T-helper 1 cell (primary cell): ENCODE data around the gene KIAA0408.
"Not testable (repeated sequence)": the region's sequence is repeated elsewhere in the genome, so short reads cannot be mapped to it uniquely, and the experiment has no call there.

Source experiments
- DNase-seq, 5 donors: peaks; one replicate each; pipeline ENCODE4 v3.0.0-alpha.2; 2012 to 2020

The KIAA0408 gene

GRCh38 chr6:127462376-127462775, 3.2 kb upstream of the KIAA0408 start:
- no peak for DNase-seq

GRCh38 chr6:127460465-127460864, 1.3 kb upstream of the KIAA0408 start:
- peak in 1 of 5 donors; percentile 20 for DNase-seq

- no peak for DNase-seq
Measured at GRCh38 chr6:127458817-127459216, 372 bp downstream of the KIAA0408 start.

- no peak for DNase-seq
Measured at GRCh38 chr6:127458222-127458621, 967 bp downstream of the KIAA0408 start.

GRCh38 chr6:127457456-127458064, 1.6 kb downstream of the KIAA0408 start:
- no peak for DNase-seq

- no peak for DNase-seq
Measured at GRCh38 chr6:127456465-127456864, 2.7 kb downstream of the KIAA0408 start.

GRCh38 chr6:127453845-127454619, 5.2 kb downstream of the KIAA0408 start:
- DNase-seq, result no peak

GRCh38 chr6:127452803-127453202, 6.4 kb downstream of the KIAA0408 start:
- DNase-seq, result no peak

GRCh38 chr6:127451388-127451787, 7.8 kb downstream of the KIAA0408 start:
- DNase-seq, result no peak

- DNase-seq, result no peak
Measured at GRCh38 chr6:127447780-127448179, 11.4 kb downstream of the KIAA0408 start.

- DNase-seq, result no peak
Measured at GRCh38 chr6:127446356-127446755, 12.8 kb downstream of the KIAA0408 start.

- DNase-seq, result no peak
Measured at GRCh38 chr6:127441881-127442280, 17.3 kb downstream of the KIAA0408 start.

- no peak for DNase-seq
Measured at GRCh38 chr6:127439718-127440117, 19.5 kb downstream of the KIAA0408 start.

- no peak for DNase-seq
Measured at GRCh38 chr6:127436578-127437110, 22.5 kb downstream of the KIAA0408 start.

- no peak for DNase-seq
Measured at GRCh38 chr6:127435626-127436220, 23.5 kb downstream of the KIAA0408 start.

GRCh38 chr6:127434651-127435050, 24.5 kb downstream of the KIAA0408 start:
- no peak for DNase-seq

GRCh38 chr6:127428562-127428961, 30.6 kb downstream of the KIAA0408 start:
- not testable (repeated sequence) for DNase-seq

- DNase-seq, result no peak
Measured at GRCh38 chr6:127423921-127424320, 35.3 kb downstream of the KIAA0408 start.

- DNase-seq, result not testable (repeated sequence)
Measured at GRCh38 chr6:127421164-127421563, 38.0 kb downstream of the KIAA0408 start.

GRCh38 chr6:127420556-127420955, 38.6 kb downstream of the KIAA0408 start:
- peak in 4 of 5 donors; percentile 25 to 91 (median 32) for DNase-seq

GRCh38 chr6:127415096-127415495, 44.1 kb downstream of the KIAA0408 start:
- DNase-seq, result no peak

- not testable (repeated sequence) for DNase-seq
Measured at GRCh38 chr6:127413123-127413522, 46.1 kb downstream of the KIAA0408 start.

- DNase-seq, result not testable (repeated sequence)
Measured at GRCh38 chr6:127412016-127412415, 47.2 kb downstream of the KIAA0408 start.
